Mesendoderm (in vitro differentiated cells): ENCODE results near the gene DLGAP3.
"Not testable (repeated sequence)": the region's sequence is repeated elsewhere in the genome, so short reads cannot be mapped to it uniquely, and the experiment has no call there.

Experiments
- DNase-seq: peaks from one replicate; pipeline ENCODE4 v3.0.0; 2013
- H2AK5ac ChIP-seq: 2 replicates; pipeline ENCODE4 v1.6.1; 2013; ENCODE audit warnings: low read length, inconsistent platforms
- H2BK120ac ChIP-seq: 2 replicates; pipeline ENCODE4 v1.6.1; 2013; ENCODE audit warnings: low read depth, mild to moderate bottlenecking, low read length, moderate library complexity, mixed read lengths
- H2BK15ac ChIP-seq: replicated peaks from 2 replicates; pipeline ENCODE4 v1.6.1; 2013; ENCODE audit warnings: low read depth, mild to moderate bottlenecking, moderate library complexity
- H2BK5ac ChIP-seq: 2 replicates; pipeline ENCODE4 v1.6.1; 2013; ENCODE audit warnings: low read length, inconsistent platforms
- H3K18ac ChIP-seq: 2 replicates; pipeline ENCODE4 v1.6.1; 2013; ENCODE audit warnings: mild to moderate bottlenecking, low read length, mixed read lengths
- H3K23ac ChIP-seq: one replicate; pipeline ENCODE4 v1.6.1; 2013; ENCODE audit warnings: low read length
- H3K27ac ChIP-seq: 2 replicates; pipeline ENCODE4 v1.5.1; 2013; ENCODE audit warnings: low read depth, mild to moderate bottlenecking, inconsistent platforms, low read length, moderate library complexity
- H3K27me3 ChIP-seq: 2 replicates; pipeline ENCODE4 v1.6.1; 2013; ENCODE audit warnings: low read length, control low read depth, mild to moderate bottlenecking, inconsistent platforms; ENCODE audit not compliant: insufficient read depth, poor library complexity
- H3K36me3 ChIP-seq: 2 replicates; pipeline ENCODE4 v1.6.1; 2013; ENCODE audit warnings: low read length, inconsistent platforms; ENCODE audit not compliant: control insufficient read depth, insufficient read depth
- H3K4ac ChIP-seq: one replicate; pipeline ENCODE4 v1.6.1; 2013; ENCODE audit warnings: low read depth, mild to moderate bottlenecking, low read length, moderate library complexity
- H3K4me1 ChIP-seq: 2 replicates; pipeline ENCODE4 v1.6.1; 2013; ENCODE audit warnings: low read depth, low read length, inconsistent platforms; ENCODE audit not compliant: control insufficient read depth
- H3K4me2 ChIP-seq: 2 replicates; pipeline ENCODE4 v1.6.1; 2013; ENCODE audit warnings: low read length
- H3K4me3 ChIP-seq: 2 replicates; pipeline ENCODE4 v1.5.1; 2013; ENCODE audit warnings: mild to moderate bottlenecking, low read length
- H3K56ac ChIP-seq: one replicate; pipeline ENCODE4 v1.6.1; 2013; ENCODE audit warnings: low read length
- H3K79me1 ChIP-seq: 2 replicates; pipeline ENCODE4 v1.6.1; 2013; ENCODE audit warnings: low read length, inconsistent platforms
- H3K79me2 ChIP-seq: 2 replicates; pipeline ENCODE4 v1.6.1; 2013; ENCODE audit warnings: mild to moderate bottlenecking, low read length; ENCODE audit not compliant: control insufficient read depth, insufficient read depth
- H3K9ac ChIP-seq: 2 replicates; pipeline ENCODE4 v1.6.1; 2013; ENCODE audit warnings: low read length, inconsistent platforms
- H4K5ac ChIP-seq: one replicate; pipeline ENCODE4 v1.6.1; 2013; ENCODE audit warnings: low read length
- H4K8ac ChIP-seq: one replicate; pipeline ENCODE4 v1.6.1; 2013; ENCODE audit warnings: low read depth, mild to moderate bottlenecking, control low read depth, low read length, moderate library complexity
- WGBS: extraction: QIAGEN DNeasy Blood & Tissue Kit; methylation state at CpG from one replicate; pipeline ENCODE4 v1.1.7; 2013; ENCODE audit warnings: low lambda C conversion rate, missing lambda C conversion rate; ENCODE audit not compliant: insufficient coverage; ENCODE audit errors: extremely low coverage; 5-methylcytosine and 5-hydroxymethylcytosine counted together

The DLGAP3 gene

GRCh38 chr1:34941798-34942197 lies 12.3 kb upstream of the DLGAP3 start:
- not testable (repeated sequence) for H3K23ac ChIP-seq, H3K56ac ChIP-seq, H3K9ac ChIP-seq, H3K4ac ChIP-seq, H4K5ac ChIP-seq, H3K18ac ChIP-seq, H2BK5ac ChIP-seq, H3K4me2 ChIP-seq, H4K8ac ChIP-seq, H3K79me2 ChIP-seq, DNase-seq, H3K4me3 ChIP-seq, H2BK120ac ChIP-seq, H3K27ac ChIP-seq, H3K4me1 ChIP-seq, H2BK15ac ChIP-seq, H2AK5ac ChIP-seq, H3K36me3 ChIP-seq, H3K27me3 ChIP-seq, H3K79me1 ChIP-seq
- WGBS = no CpG with 5 or more reads among the region's 2 CpGs

DNA sequence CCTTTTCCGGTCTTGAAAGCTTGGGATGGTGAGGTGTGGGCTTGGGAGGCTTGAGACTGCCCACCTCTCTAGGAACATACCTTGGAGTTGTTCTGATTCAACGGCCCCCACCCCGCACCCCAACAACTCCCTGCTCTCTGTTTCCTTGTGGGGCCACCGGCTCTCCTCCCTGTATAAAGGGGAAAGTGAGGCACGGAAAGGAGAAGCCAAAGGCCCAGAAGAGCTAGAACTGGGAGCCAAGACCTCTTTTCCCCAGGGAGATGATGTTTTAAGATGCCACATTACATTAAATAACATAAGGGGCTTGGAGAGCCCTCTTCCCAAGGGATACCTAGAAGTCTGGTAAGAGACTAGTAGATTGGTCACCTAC lies 1.2 kb upstream of the DLGAP3 start:
- no CpG with 5 or more reads among the region's 5 CpGs for WGBS

DNA sequence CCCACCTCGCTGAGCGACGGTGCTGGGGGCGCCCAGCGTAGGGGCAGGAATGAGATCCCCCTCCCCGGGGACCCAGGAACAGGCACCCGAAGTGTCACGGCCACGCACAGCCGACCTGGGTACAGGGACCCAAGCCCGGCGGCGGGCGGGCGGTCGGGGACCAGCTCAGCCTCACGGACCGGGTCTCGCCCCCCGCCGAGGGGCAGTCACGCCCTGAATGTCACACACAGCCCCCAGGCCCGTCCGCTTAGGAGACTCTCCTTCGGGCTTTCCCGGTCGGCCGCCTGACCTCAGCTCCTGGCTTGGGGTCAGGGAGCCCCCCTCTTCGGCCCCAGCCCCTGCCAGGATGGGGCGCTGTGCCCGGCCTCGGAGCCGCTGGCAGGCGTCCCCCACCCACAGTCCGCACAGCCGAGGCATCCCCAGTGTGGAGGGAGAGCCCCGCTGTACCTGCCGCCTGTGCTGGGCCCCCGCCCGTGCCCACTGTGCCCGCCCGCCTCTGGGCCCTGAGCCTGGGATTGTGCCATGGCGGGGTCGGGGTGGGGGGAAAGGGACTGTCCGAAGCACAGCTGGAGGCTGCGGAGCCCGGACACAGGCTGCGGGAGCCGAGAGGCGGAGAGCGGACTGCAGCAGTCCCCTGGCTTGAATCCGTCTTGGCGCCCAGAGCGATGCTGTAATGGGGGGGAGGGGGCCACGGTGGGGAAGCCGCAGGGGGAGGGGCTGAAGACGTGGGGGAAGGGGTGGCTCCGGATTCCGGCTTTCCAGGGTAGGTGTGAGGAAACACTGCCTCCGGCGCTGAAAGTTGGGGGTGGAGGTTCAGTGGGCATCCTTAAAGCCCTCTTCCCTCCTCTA lies 627 bp upstream of the DLGAP3 start:
- WGBS = no CpG with 5 or more reads among the region's 61 CpGs
- Histone ChIP-seq H2BK5ac (no peak overlapping the region), H4K5ac (no peak overlapping the region), H3K27ac (no peak overlapping the region), H3K18ac (peak overlapping the region; percentile 85), H3K23ac (no peak overlapping the region), H4K8ac (no peak overlapping the region), H3K27me3 (no peaks in the 10 kb centered on the region), H3K79me2 (no peaks in the 10 kb centered on the region), H3K4me2 (peak overlapping the region; percentile 87), H3K56ac (peak overlapping the region; percentile 88), H3K4me1 (peaks cover 6% of the 10 kb centered on the region), H3K4me3 (peak overlapping the region; percentile 32), H2AK5ac (no peak overlapping the region), H3K36me3 (no peaks in the 10 kb centered on the region), H3K79me1 (peaks cover 3% of the 10 kb centered on the region), H2BK15ac (no peak overlapping the region), H2BK120ac (no peak overlapping the region), H3K4ac (peak overlapping the region; percentile 19), H3K9ac (peak overlapping the region; percentile 67)
- DNase-seq = peak; percentile 72

More for the DNA sequence above, 1.2 kb upstream of the DLGAP3 start:
- Histone ChIP-seq H3K27ac (no peak overlapping the region), H3K23ac (no peak overlapping the region), H3K4me2 (no peak overlapping the region), H3K4me3 (no peak overlapping the region), H3K56ac (peak overlapping the region; percentile 25), H3K79me1 (peaks cover 3% of the 10 kb centered on the region), H4K5ac (no peak overlapping the region), H2BK120ac (no peak overlapping the region), H3K27me3 (no peaks in the 10 kb centered on the region), H2BK5ac (no peak overlapping the region), H3K79me2 (no peaks in the 10 kb centered on the region), H2AK5ac (no peak overlapping the region), H3K4ac (no peak overlapping the region), H3K4me1 (peaks cover 6% of the 10 kb centered on the region), H4K8ac (no peak overlapping the region), H3K9ac (no peak overlapping the region), H3K18ac (no peak overlapping the region), H3K36me3 (no peaks in the 10 kb centered on the region), H2BK15ac (no peak overlapping the region)
- DNase-seq = peak; percentile 7

- peak overlapping the region; percentile 58 for H2AK5ac ChIP-seq
- peak overlapping the region; percentile 85 for H3K18ac ChIP-seq
- H2BK120ac ChIP-seq = peak overlapping the region; percentile 83
- peak overlapping the region; percentile 82 for H3K56ac ChIP-seq
- no peak overlapping the region for H2BK15ac ChIP-seq
- peaks cover 6% of the 10 kb centered on the region for H3K4me1 ChIP-seq
- H3K27ac ChIP-seq = no peak overlapping the region
- H3K79me1 ChIP-seq = peaks cover 3% of the 10 kb centered on the region
- no CpG with 5 or more reads among the region's 66 CpGs for whole genome bisulfite sequencing
- no peaks in the 10 kb centered on the region for H3K27me3 ChIP-seq
- H2BK5ac ChIP-seq = no peak overlapping the region
- no peak overlapping the region for H3K4ac ChIP-seq
- H3K9ac ChIP-seq = peak overlapping the region; percentile 60
- H4K5ac ChIP-seq = no peak overlapping the region
- DNase-seq = peak; percentile 35
- H4K8ac ChIP-seq = no peak overlapping the region
- H3K23ac ChIP-seq = peak overlapping the region; percentile 97
- no peaks in the 10 kb centered on the region for H3K36me3 ChIP-seq
- peak overlapping the region; percentile 78 for H3K4me2 ChIP-seq
- peak overlapping the region; percentile 37 for H3K4me3 ChIP-seq
- no peaks in the 10 kb centered on the region for H3K79me2 ChIP-seq
These were observed 552 bp downstream of the DLGAP3 start for GRCh38 chr1:34928699-34929496.

DNA sequence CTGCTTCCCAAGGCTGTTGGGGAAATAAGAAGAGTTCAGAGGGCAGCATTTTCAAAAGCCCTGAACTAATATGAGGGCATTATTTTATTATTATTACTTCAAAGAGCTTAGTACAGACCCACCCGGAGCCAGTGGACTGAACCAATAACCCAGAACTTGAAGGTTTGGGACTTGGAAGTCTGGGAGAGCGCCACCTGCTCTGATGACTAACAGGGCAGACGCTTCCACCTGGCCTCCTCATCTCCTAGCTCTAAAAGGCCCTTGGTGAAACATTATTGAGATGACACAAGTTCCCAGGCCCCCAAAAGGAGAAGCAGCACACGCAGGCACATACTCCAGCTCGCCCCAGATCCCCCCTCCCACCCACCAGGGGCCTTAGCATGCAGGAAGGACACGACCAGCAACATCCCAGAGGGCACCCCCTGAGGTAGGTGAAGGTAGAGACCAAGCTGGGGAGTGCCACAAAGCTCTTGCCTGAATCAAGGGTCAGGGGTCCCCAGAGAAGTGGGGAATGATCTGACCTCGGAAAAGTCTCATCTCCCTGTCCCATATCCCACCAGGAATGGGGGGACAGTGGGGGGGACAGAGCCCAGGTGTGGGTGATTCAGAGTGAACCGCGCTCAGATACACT lies 1.3 kb downstream of the DLGAP3 start:
- H3K27me3 ChIP-seq = no peaks in the 10 kb centered on the region
- H3K9ac ChIP-seq = no peak overlapping the region

More for the DNA sequence above, 1.3 kb downstream of the DLGAP3 start:
- Histone ChIP-seq H3K79me1 (peaks cover 3% of the 10 kb centered on the region), H4K5ac (no peak overlapping the region), H3K4ac (no peak overlapping the region), H2BK5ac (no peak overlapping the region), H3K79me2 (no peaks in the 10 kb centered on the region), H2AK5ac (no peak overlapping the region), H3K36me3 (no peaks in the 10 kb centered on the region), H4K8ac (no peak overlapping the region), H3K56ac (no peak overlapping the region), H3K4me1 (peaks cover 6% of the 10 kb centered on the region), H2BK120ac (no peak overlapping the region), H3K4me2 (no peak overlapping the region), H3K27ac (no peak overlapping the region), H3K23ac (no peak overlapping the region), H2BK15ac (no peak overlapping the region), H3K18ac (no peak overlapping the region), H3K4me3 (no peak overlapping the region)
- peak; percentile 11 for DNase-seq
- no CpG with 5 or more reads among the region's 9 CpGs for WGBS
